K562 (cell line): ENCODE measurements around the gene CBLC. TPM values are rescaled to one million over a fixed set of nuclear protein-coding genes. Genes with fewer than 3 reads are reported as not detected.

Source experiments
- ATAC-seq: fragments of 200-7000 bp; cut with Tn5 transposase; 3 replicates; pipeline ENCODE4 v1.9.1; 2020; ENCODE audit warnings: moderate library complexity
- BruUV-seq: library from RNA; stranded (reverse); fragments of 400-500 nt; replicated peaks from 2 replicates; lab custom pipeline; 2021; lab: Mats Ljungman, UMichigan
- CTCF ChIA-PET: fragments of 300-600 bp; formaldehyde crosslinking; extraction: SDS; loops from one replicate; lab custom pipeline; 2021; ENCODE audit warnings: low intra/inter-chr PET ratio; lab: Yijun Ruan, JAX
- POLR2A ChIA-PET: fragments of 300-600, 350-650 bp; sonication (Branson Sonifier 250); formaldehyde crosslinking; extraction: SDS; loops from one replicate; lab custom pipeline; 2021; ENCODE audit warnings: antibody characterized with exemption, inconsistent platforms; lab: Yijun Ruan, JAX
- DNase-seq, 4 experiments: peaks; one replicate each; pipeline versions ENCODE4 v3.0.0 to v3.0.0-alpha.2; 2011 to 2018; ENCODE audit warnings: low spot score in 3 of 4, mixed read lengths in 3 of 4; ENCODE audit errors: extremely low read depth in 1 of 4
- FAIRE-seq: peaks from 2 replicates; lab custom pipeline; 2011; peaks lifted over from hg19 to GRCh38; lab: Jason Lieb, UNC
- H2AFZ ChIP-seq: 2 replicates; pipeline ENCODE4 v1.6.0; 2011; ENCODE audit warnings: low read depth, low read length, control low read depth, inconsistent platforms
- H3K27ac ChIP-seq: fragments of 200-600 bp; 3 replicates; pipeline ENCODE4 v1.8.0; 2011; ENCODE audit warnings: low read depth, mild to moderate bottlenecking, control low read depth, inconsistent platforms, low read length, moderate library complexity, mixed read lengths; ENCODE audit errors: extremely low read depth
- H3K27me3 ChIP-seq, 2 experiments: fragments of 300-600 bp in 1 of 2; 2 replicates in 1 of 2; 3 replicates in 1 of 2; pipeline versions ENCODE4 v1.6.0 to v1.8.0; 2011; ENCODE audit warnings: inconsistent platforms in 2 of 2, low read length in 2 of 2, mild to moderate bottlenecking in 1 of 2, mixed read lengths in 1 of 2, moderate library complexity in 1 of 2; ENCODE audit not compliant: control insufficient read depth in 2 of 2, insufficient read depth in 2 of 2
- H3K36me3 ChIP-seq: fragments of 300-600 bp; 3 replicates; pipeline ENCODE4 v1.8.0; 2011; ENCODE audit warnings: mild to moderate bottlenecking, low read length, inconsistent platforms; ENCODE audit not compliant: control insufficient read depth, insufficient read depth
- H3K4me1 ChIP-seq, 2 experiments: fragments of 200-600 bp in 1 of 2; replicated peaks in 1 of 2; 2 replicates in 1 of 2; 3 replicates in 1 of 2; pipeline versions ENCODE4 v1.5.1 to v1.8.0; 2011; ENCODE audit warnings: inconsistent platforms in 2 of 2, low read length in 2 of 2, mild to moderate bottlenecking in 1 of 2, mixed read lengths in 1 of 2, moderate library complexity in 1 of 2; ENCODE audit not compliant: control insufficient read depth in 2 of 2, insufficient read depth in 2 of 2
- H3K4me2 ChIP-seq: 2 replicates; pipeline ENCODE4 v1.6.1; 2011; ENCODE audit warnings: low read length, control low read depth, inconsistent platforms, mixed read lengths; ENCODE audit not compliant: insufficient read depth
- H3K4me3 ChIP-seq: fragments of 200-600 bp; sonication (generic), shearing (Covaris generic); 2 replicates; pipeline ENCODE4 v1.5.1; 2016; ENCODE audit warnings: control low read depth, inconsistent platforms
- H3K79me2 ChIP-seq: fragments of 200-600 bp; 3 replicates; pipeline ENCODE4 v1.8.0; 2011; ENCODE audit warnings: low read length, inconsistent platforms; ENCODE audit not compliant: control insufficient read depth, insufficient read depth
- H3K9ac ChIP-seq, 2 experiments: 2 replicates each; pipeline versions ENCODE4 v1.6.0 to v1.6.1; 2011; ENCODE audit warnings: low read depth in 2 of 2, low read length in 2 of 2, control low read depth in 1 of 2, inconsistent platforms in 1 of 2, mild to moderate bottlenecking in 1 of 2, mixed read lengths in 1 of 2; ENCODE audit not compliant: insufficient read depth in 1 of 2
- H3K9me1 ChIP-seq: one replicate; pipeline ENCODE4 v1.6.0; 2011; ENCODE audit warnings: inconsistent platforms, mild to moderate bottlenecking, low read length, moderate library complexity; ENCODE audit not compliant: control insufficient read depth, insufficient read depth
- H3K9me3 ChIP-seq: replicated peaks from 2 replicates; pipeline ENCODE4 v1.5.1; 2011; ENCODE audit warnings: low read depth, low read length, inconsistent platforms; ENCODE audit not compliant: control insufficient read depth, insufficient read depth
- H4K20me1 ChIP-seq: replicated peaks from 2 replicates; pipeline ENCODE4 v1.6.1; 2011; ENCODE audit warnings: low read length, inconsistent platforms, mixed read lengths; ENCODE audit not compliant: control insufficient read depth, insufficient read depth
- HNRNPL ChIP-seq: fragments of 200-400 bp; formaldehyde crosslinking; IDR thresholded peaks from 2 replicates; pipeline ENCODE4 v1.6.1; 2017; ENCODE audit warnings: low read depth, mild to moderate bottlenecking, low read length
- KDM2B ChIP-seq: fragments of 250-450 bp; sonication (Bioruptor Pico); IDR thresholded peaks from 2 replicates; pipeline ENCODE4 v1.8.0; 2021; ENCODE audit warnings: mild to moderate bottlenecking, moderate library complexity
- MTA2 ChIP-seq: fragments of 450-650 bp; IDR thresholded peaks from 2 replicates; pipeline ENCODE4 v1.6.1; 2016; ENCODE audit warnings: low read depth
- NR2C1 ChIP-seq, 2 experiments: fragments of 450-650 bp; IDR thresholded peaks; 2 replicates each; pipeline ENCODE4 v1.6.1; 2017; ENCODE audit warnings: mild to moderate bottlenecking in 2 of 2, antibody characterized with exemption in 1 of 2, inconsistent platforms in 1 of 2, missing compliant biosample characterization in 1 of 2, missing genetic modification characterization in 1 of 2
- NR2C2 ChIP-seq, 2 experiments: fragments of 200-800 bp in 1 of 2; sonication (Bioruptor generic) in 1 of 2; sonication (generic) in 1 of 2; formaldehyde crosslinking in 1 of 2; IDR thresholded peaks; 2 replicates each; pipeline versions ENCODE4 v1.6.1 to v1.8.0; 2016 to 2022; ENCODE audit warnings: mild to moderate bottlenecking in 1 of 2, missing compliant biosample characterization in 1 of 2, missing genetic modification characterization in 1 of 2, missing genetic modification reagents in 1 of 2
- RBM14 ChIP-seq: fragments of 200-400 bp; formaldehyde crosslinking; IDR thresholded peaks from 2 replicates; pipeline ENCODE4 v1.6.1; 2018; ENCODE audit warnings: low read depth, mild to moderate bottlenecking, low read length, moderate library complexity, borderline replicate concordance; ENCODE audit not compliant: insufficient read depth
- TAF1 ChIP-seq: IDR thresholded peaks from 2 replicates; pipeline ENCODE4 v1.6.1; 2011; ENCODE audit warnings: mild to moderate bottlenecking, low read length, moderate library complexity; ENCODE audit not compliant: insufficient read depth, control insufficient read depth, severe bottlenecking; ENCODE audit errors: extremely low read depth
- TGIF2 ChIP-seq: sonication (generic); formaldehyde crosslinking; IDR thresholded peaks from 2 replicates; pipeline ENCODE4 v1.8.1; 2022; ENCODE audit warnings: mild to moderate bottlenecking, missing genetic modification reagents, moderate library complexity
- USF1 ChIP-seq: sonication (generic); formaldehyde crosslinking; IDR thresholded peaks from 2 replicates; pipeline ENCODE4 v1.9.0; 2022; ENCODE audit warnings: mild to moderate bottlenecking, missing genetic modification reagents
- ZBTB33 ChIP-seq: sonication (generic); formaldehyde crosslinking; IDR thresholded peaks from 2 replicates; pipeline ENCODE4 v1.8.1; 2023; ENCODE audit warnings: mild to moderate bottlenecking, missing genetic modification reagents
- ZBTB7A ChIP-seq: IDR thresholded peaks from 2 replicates; pipeline ENCODE4 v1.6.1; 2011; ENCODE audit warnings: low read depth, mild to moderate bottlenecking, low read length, moderate library complexity, borderline replicate concordance; ENCODE audit not compliant: control insufficient read depth
- ZFX ChIP-seq: sonication (generic); formaldehyde crosslinking; IDR thresholded peaks from 2 replicates; pipeline ENCODE4 v1.8.0; 2022; ENCODE audit warnings: mild to moderate bottlenecking, missing genetic modification reagents, moderate library complexity
- ZKSCAN8 ChIP-seq: fragments of 200-800 bp; sonication (Bioruptor generic); IDR thresholded peaks from 2 replicates; pipeline ENCODE4 v1.6.1; 2016; ENCODE audit warnings: missing genetic modification characterization, missing compliant biosample characterization
- WGBS: fragments of 100-300 bp; shearing (Covaris generic); methylation state at CpG from one replicate; pipeline ENCODE4 v1.1.6; 2016; ENCODE audit warnings: low coverage, mixed read lengths; ENCODE audit not compliant: insufficient coverage; ENCODE audit errors: missing lambda C conversion rate; 5-methylcytosine and 5-hydroxymethylcytosine counted together
- in situ Hi-C: fragments of 300-500 bp; cut with MboI; formaldehyde crosslinking; loops from 4 replicates; pipeline ENCODE4 v1.15.0; 2018; ENCODE audit warnings: inconsistent platforms, mixed read lengths
- intact Hi-C: fragments of 100-400 bp; cut with micrococcal nuclease; formaldehyde crosslinking; loops from 2 replicates; pipeline ENCODE4 v1.14.2; 2022
- polyA plus RNA-seq, 8 experiments: library from polyadenylated mRNA; depleted of rRNA in 4 of 8; stranded (reverse) in 5 of 8; unstranded in 3 of 8; fragments of >200 nt; fragmentation: Nextera tagmentation in 2 of 8; fragmentation: Illumina TruSeq in 1 of 8; extraction: Ambion mirVana in 2 of 8; extraction: Trizol in 1 of 8; gene quantifications; 2 replicates each; pipeline versions ENCODE4 v1.2.1 to v1.2.3, GENCODE V29; 2011 to 2014; ENCODE audit warnings: inconsistent platforms in 1 of 8, missing spikeins in 1 of 8
- total RNA-seq, 7 experiments: library from RNA; depleted of rRNA in 6 of 7; stranded (reverse); fragments of >200 nt in 6 of 7; fragmentation: Illumina TruSeq in 2 of 7; extraction: Trizol in 2 of 7; gene quantifications; 2 replicates each; pipeline versions ENCODE4 v1.2.1 to v1.2.3, GENCODE V29; 2011 to 2021; ENCODE audit warnings: low replicate concordance in 1 of 7

The CBLC gene
- total and polyA plus RNA-seq, 9 of the 15 experiments (the other 6 are each of a cell fraction or from before 2014, with no cell fraction given) = 0.09 TPM; not detected in 8

GRCh38 chr19:44813070-44813840 lies 35.6 kb downstream of the CBLC start:
- CTCF ChIA-PET = no interaction called here
- H3K4me1 ChIP-seq = peaks cover 5 to 32% of the 10 kb centered on the region in 2 experiments; a peak in 4 of 5 replicates
- TF ChIP-seq TAF1 (no peak), NR2C2 (CRISPR knock-in tag; IDR thresholded peaks at IDR 0.05) (peak; percentile 96), NR2C2 (tag; IDR thresholded peaks at IDR 0.05) (peak; percentile 96), KDM2B (CRISPR knock-in tag) (no peak), MTA2 (peak; percentile 38; the same call in 1 of the 2 replicates), RBM14 (0 out of 2 replicates have a peak, but pooled peaks have one; percentile 44), USF1 (peak; percentile 24; the same call in 1 of the 2 replicates), ZBTB33 (CRISPR knock-in tag) (peak; percentile 93; the same call in 1 of the 2 replicates), ZFX (0 out of 2 replicates have a peak, but pooled peaks have one; percentile 22), ZKSCAN8 (CRISPR knock-in tag) (no peak), TGIF2 (no peak), NR2C1 (IDR thresholded peaks at IDR 0.05) (peak; percentile 98), NR2C1 (tag; IDR thresholded peaks at IDR 0.05) (peak; percentile 98), ZBTB7A (peak; percentile 31; the same call in 1 of the 2 replicates), HNRNPL (0 out of 2 replicates have a peak, but pooled peaks have one; percentile 54)
- DNase-seq = peak in 2 of 4 experiments; percentile 22 to 25
- H3K9me1 ChIP-seq = no peaks in the 10 kb centered on the region
- peaks cover 0 to 2% of the 10 kb centered on the region in 2 experiments; a peak in 2 of 5 replicates for H3K27me3 ChIP-seq
- BruUV-seq = no TSS peak
- intact Hi-C loops = no loop called here
- H3K27ac ChIP-seq = no peak overlapping the region
- H3K9ac ChIP-seq = no peak overlapping the region
- no peak overlapping the region for H2AFZ ChIP-seq
- WGBS = 84% methylated on average over 36 of the region's 38 CpGs
- H3K4me2 ChIP-seq = no peak overlapping the region
- H3K9me3 ChIP-seq = no peaks in the 10 kb centered on the region
- no peaks in the 10 kb centered on the region for H3K36me3 ChIP-seq
- no peaks in the 10 kb centered on the region for H4K20me1 ChIP-seq
- POLR2A ChIA-PET = no interaction called here
- FAIRE-seq = no peak
- H3K4me3 ChIP-seq = no peak overlapping the region
- ATAC-seq = no peak
- in situ Hi-C loops = no loop called here
- no peaks in the 10 kb centered on the region for H3K79me2 ChIP-seq
